Right cardiac atrium (tissue), 5 donors: Measurements from ENCODE around the gene LRMDA. TPM values are rescaled to one million over a fixed set of nuclear protein-coding genes. Genes with fewer than 3 reads are reported as not detected.

ENCODE experiments used
- ATAC-seq, 2 donors: fragments of 200-7000 bp; cut with Tn5 transposase; one replicate each; pipeline versions ENCODE4 v1.8.0 to v1.9.1; 2020; ENCODE audit warnings: moderate library complexity in 2 of 2, mild to moderate bottlenecking in 1 of 2
- DNase-seq, 3 donors: peaks; one replicate each; pipeline ENCODE4 v3.0.0-alpha.2; 2020
- H3K27ac ChIP-seq: one replicate; pipeline ENCODE4 v1.5.1; 2013; ENCODE audit warnings: mild to moderate bottlenecking, low read length, control low read depth, moderate library complexity
- H3K27me3 ChIP-seq: one replicate; pipeline ENCODE4 v1.6.1; 2013; ENCODE audit not compliant: control insufficient read depth, insufficient read depth
- H3K4me1 ChIP-seq: one replicate; pipeline ENCODE4 v1.6.1; 2013; ENCODE audit warnings: low read length; ENCODE audit not compliant: control insufficient read depth, insufficient read depth
- H3K4me3 ChIP-seq: one replicate; pipeline ENCODE4 v1.5.1; 2013; ENCODE audit warnings: low read length, control low read depth
- H3K9me3 ChIP-seq: one replicate; pipeline ENCODE4 v1.6.1; 2013; ENCODE audit warnings: low read length; ENCODE audit not compliant: control insufficient read depth
- WGBS: extraction: QIAGEN DNeasy Blood & Tissue Kit; methylation state at CpG from one replicate; pipeline ENCODE4 v1.1.7; 2013; 5-methylcytosine and 5-hydroxymethylcytosine counted together
- intact Hi-C, 4 donors: fragments of 100-400 bp; cut with DNase I; formaldehyde crosslinking; loops; one replicate each; pipeline versions ENCODE4 v1.11.0 to v1.14.0; 2022 to 2023
- polyA plus RNA-seq: library from polyadenylated mRNA; stranded (reverse); fragments of 200-250 nt; gene quantifications from one replicate; pipeline ENCODE4 v1.2.3, GENCODE V29; 2013
- total RNA-seq, 4 donors: library from RNA; stranded (reverse); fragmentation: NEBNext Ultra II Directional; extraction: Animal tissue kit (Norgen Biotek cat#: 25700); gene quantifications; one replicate each; pipeline ENCODE4 v1.2.1, GENCODE V29; 2021
- donor health status: healthy with polysubstance abuse.
- donor health status: DM: no; HTN: yes; CAD: no.
- donor health status: DM: no; HTN: no; CAD: no.
- donor health status: DM: no; HTN: yes; CAD: no; lungs with severe emphysema.
- donor health status: DM: yes; HTN: yes; CAD: no.

Gene LRMDA
- total and polyA plus RNA-seq, 5 donors: 42.7 to 97.9 (median 48.8) TPM

- Histone ChIP-seq H3K4me1 (peaks cover 2% of the 10 kb centered on the region), H3K9me3 (no peaks in the 10 kb centered on the region), H3K27ac (no peak overlapping the region), H3K4me3 (no peak overlapping the region), H3K27me3 (no peaks in the 10 kb centered on the region)
- intact Hi-C loops: no loop called here
- ATAC-seq (no peak), DNase-seq (no peak)
- WGBS: 76% methylated on average over 7 of the region's 7 CpGs
Observed at GRCh38 chr10:76252733-76253132, 821.3 kb downstream of the LRMDA start.

- no peaks in the 10 kb centered on the region for H3K27me3 ChIP-seq
- no peaks in the 10 kb centered on the region for H3K9me3 ChIP-seq
- H3K4me1 ChIP-seq: peaks cover 2% of the 10 kb centered on the region
- WGBS: 97% methylated on average over 1 of the region's 1 CpG
- no peak overlapping the region for H3K4me3 ChIP-seq
- intact Hi-C loops: no loop called here
- no peak for ATAC-seq
- H3K27ac ChIP-seq: no peak overlapping the region
- DNase-seq: no peak
Observed at GRCh38 chr10:76255241-76255640, 823.8 kb downstream of the LRMDA start.

GRCh38 chr10:76257816-76258215, 826.4 kb downstream of the LRMDA start:
- H3K27ac ChIP-seq: no peak overlapping the region
- intact Hi-C loops: no loop called here
- WGBS: 93% methylated on average over 1 of the region's 1 CpG

GRCh38 chr10:76265441-76266113, 834.2 kb downstream of the LRMDA start:
- Histone ChIP-seq H3K4me1 (peaks cover 4% of the 10 kb centered on the region), H3K9me3 (no peaks in the 10 kb centered on the region), H3K27ac (no peak overlapping the region), H3K27me3 (no peaks in the 10 kb centered on the region), H3K4me3 (no peak overlapping the region)
- 63% methylated on average over 4 of the region's 4 CpGs for WGBS
- intact Hi-C loops: no loop called here
- DNase-seq (no peak), ATAC-seq (no peak)

More at GRCh38 chr10:76257816-76258215, 826.4 kb downstream of the LRMDA start:
- H3K27me3 ChIP-seq: no peaks in the 10 kb centered on the region
- H3K9me3 ChIP-seq: no peaks in the 10 kb centered on the region
- H3K4me3 ChIP-seq: no peak overlapping the region
- ATAC-seq (no peak), DNase-seq (no peak)
- no peaks in the 10 kb centered on the region for H3K4me1 ChIP-seq

- 76% methylated on average over 5 of the region's 5 CpGs for WGBS
- ATAC-seq (no peak), DNase-seq (no peak)
- peaks cover 4% of the 10 kb centered on the region for H3K4me1 ChIP-seq
- no peaks in the 10 kb centered on the region for H3K27me3 ChIP-seq
- H3K9me3 ChIP-seq: no peaks in the 10 kb centered on the region
- intact Hi-C loops: no loop called here
- H3K27ac ChIP-seq: no peak overlapping the region
- no peak overlapping the region for H3K4me3 ChIP-seq
Observed at GRCh38 chr10:76268530-76268929, 837.1 kb downstream of the LRMDA start.

GRCh38 chr10:76268954-76269353, 837.5 kb downstream of the LRMDA start:
- H3K4me3 ChIP-seq: no peak overlapping the region
- ATAC-seq (no peak), DNase-seq (no peak)
- no peaks in the 10 kb centered on the region for H3K27me3 ChIP-seq
- H3K9me3 ChIP-seq: no peaks in the 10 kb centered on the region
- peaks cover 4% of the 10 kb centered on the region for H3K4me1 ChIP-seq
- intact Hi-C loops: no loop called here
- no peak overlapping the region for H3K27ac ChIP-seq
- WGBS: 86% methylated on average over 5 of the region's 5 CpGs

DNA sequence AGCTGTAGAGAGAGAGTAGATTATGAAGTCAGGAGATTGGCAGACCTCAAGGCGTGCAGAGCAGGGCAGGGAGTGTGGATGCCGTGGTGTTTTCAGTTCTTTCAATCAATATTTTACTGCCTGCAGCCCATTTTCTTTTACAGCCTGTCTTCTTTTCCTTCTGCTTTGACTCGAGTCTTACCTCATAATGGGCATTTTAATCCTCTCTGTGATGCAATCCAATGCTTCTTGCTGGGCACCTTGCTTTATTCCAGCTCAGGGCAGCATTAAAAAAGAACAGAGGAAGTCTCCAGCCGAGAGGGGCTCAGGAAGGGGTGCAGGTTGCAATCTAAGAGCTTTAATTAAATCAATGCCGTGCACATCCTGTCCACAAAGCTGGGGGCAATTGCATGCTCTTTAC, 839.0 kb downstream of the LRMDA start:
- intact Hi-C loops: no loop called here
- H3K27me3 ChIP-seq: no peaks in the 10 kb centered on the region
- ATAC-seq (no peak), DNase-seq (no peak)
- H3K9me3 ChIP-seq: no peaks in the 10 kb centered on the region
- 79% methylated on average over 5 of the region's 5 CpGs for WGBS
- peaks cover 2% of the 10 kb centered on the region for H3K4me1 ChIP-seq
- H3K4me3 ChIP-seq: no peak overlapping the region
- no peak overlapping the region for H3K27ac ChIP-seq

DNA sequence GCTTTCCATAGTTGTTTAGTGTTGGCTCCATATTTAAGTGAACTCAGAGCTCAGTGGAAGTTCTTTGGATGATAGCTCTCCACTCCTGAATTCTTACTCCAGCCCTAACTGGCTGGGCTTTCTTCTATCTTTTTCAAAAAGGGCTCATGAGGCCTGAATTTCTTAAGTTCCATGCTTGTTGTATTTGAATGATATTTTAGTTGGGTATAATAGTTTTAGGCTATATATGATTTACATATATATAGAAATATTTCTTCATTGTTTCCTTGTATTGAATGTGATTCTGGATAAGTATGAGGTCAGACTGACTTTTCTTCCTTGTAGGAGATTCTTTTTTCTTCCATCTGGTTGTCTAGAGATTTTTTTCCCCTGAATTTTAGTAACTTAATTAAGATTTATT, 843.5 kb downstream of the LRMDA start:
- DNase-seq: no peak
- Histone ChIP-seq H3K27ac (no peak overlapping the region), H3K27me3 (no peaks in the 10 kb centered on the region), H3K4me3 (no peak overlapping the region), H3K4me1 (peaks cover 4% of the 10 kb centered on the region), H3K9me3 (no peaks in the 10 kb centered on the region)
- ATAC-seq: no peak
- intact Hi-C loops: no loop called here

DNA sequence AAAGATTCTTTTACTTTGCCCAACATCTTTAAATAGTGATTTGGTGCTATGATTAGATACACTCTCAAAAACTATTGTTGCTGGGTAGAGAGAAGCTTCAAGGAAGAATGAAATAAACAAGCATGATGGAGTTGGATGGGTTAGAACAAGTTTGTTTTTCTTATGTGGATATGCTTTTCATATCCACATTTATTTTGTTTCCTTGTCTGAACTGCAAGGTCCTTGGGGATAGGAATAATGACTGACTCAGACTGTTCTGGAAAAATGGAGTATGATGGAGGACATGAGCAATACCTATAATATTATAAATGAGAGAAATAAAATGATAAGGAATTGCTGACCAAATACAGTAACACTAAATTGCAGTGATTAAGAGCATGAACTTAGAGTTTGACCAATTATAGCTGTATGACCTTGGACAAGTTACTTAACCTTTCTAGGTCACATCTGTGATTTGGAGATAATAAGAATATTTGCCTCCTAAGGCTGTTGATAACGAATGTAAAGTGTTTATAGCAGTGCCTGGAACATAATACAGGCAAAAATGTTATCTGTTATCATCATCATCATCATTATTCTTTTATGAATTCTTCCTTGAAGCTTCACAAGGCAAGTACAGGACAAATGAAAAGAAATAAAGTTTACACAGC, 847.5 kb downstream of the LRMDA start:
- DNase-seq (no peak), ATAC-seq (no peak)
- intact Hi-C loops: no loop called here
- Histone ChIP-seq H3K9me3 (no peaks in the 10 kb centered on the region), H3K27ac (no peak overlapping the region), H3K27me3 (no peaks in the 10 kb centered on the region), H3K4me3 (no peak overlapping the region), H3K4me1 (peaks cover 2% of the 10 kb centered on the region)
- 61% methylated on average over 1 of the region's 1 CpG for WGBS

- Histone ChIP-seq H3K27me3 (no peaks in the 10 kb centered on the region), H3K4me3 (no peak overlapping the region), H3K9me3 (no peaks in the 10 kb centered on the region), H3K4me1 (peaks cover 2% of the 10 kb centered on the region), H3K27ac (no peak overlapping the region)
- ATAC-seq (no peak), DNase-seq (no peak)
- intact Hi-C loops: no loop called here
Observed at GRCh38 chr10:76281659-76282058, 850.2 kb downstream of the LRMDA start.

DNA sequence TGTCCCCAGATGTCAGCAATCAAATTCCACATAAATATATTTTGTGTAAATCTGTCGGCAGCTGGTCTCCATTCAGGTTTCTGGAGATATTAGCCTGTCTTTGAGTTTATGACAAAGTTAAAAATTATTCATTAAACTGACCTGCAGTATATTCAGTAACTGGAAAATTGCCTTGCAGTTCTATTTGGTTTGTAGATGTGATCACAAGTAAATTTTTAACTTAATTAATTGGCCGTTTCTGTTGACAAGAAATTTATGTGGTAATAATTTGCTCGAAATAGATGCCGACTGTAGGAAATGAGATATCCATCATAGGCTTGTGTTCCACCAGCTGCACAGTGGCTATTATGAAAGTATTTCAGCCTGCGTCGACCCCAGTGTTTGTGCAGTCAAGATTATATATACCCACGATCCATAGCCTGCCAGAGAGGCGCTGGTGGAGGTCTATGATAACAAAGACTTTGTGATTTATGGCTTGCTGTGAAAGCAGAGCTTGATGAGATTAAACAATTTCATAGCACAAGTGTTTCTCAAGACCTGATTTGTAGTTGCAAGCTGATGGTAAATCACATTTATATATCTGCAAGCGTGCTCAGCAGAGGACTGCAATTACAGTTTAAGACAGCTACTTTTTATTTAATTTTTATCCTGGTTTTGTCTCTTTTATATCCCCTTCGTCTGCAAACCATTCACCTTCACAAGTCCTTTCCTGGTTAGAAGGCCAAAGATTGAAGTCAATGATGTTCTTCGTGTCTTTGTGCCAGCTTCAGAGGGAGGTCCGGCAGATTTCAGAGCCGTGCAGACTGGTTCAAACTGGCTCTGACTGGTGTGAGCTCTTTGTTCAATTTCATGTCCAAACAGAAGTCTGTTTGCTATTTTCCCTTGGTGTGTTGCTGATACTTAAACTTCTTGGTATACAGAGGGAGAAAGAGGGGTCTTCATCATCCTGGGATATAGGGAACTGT, 850.9 kb downstream of the LRMDA start:
- DNase-seq: no peak
- Histone ChIP-seq H3K4me3 (no peak overlapping the region), H3K4me1 (peaks cover 2% of the 10 kb centered on the region), H3K9me3 (no peaks in the 10 kb centered on the region), H3K27ac (no peak overlapping the region), H3K27me3 (no peaks in the 10 kb centered on the region)
- no peak for ATAC-seq
- intact Hi-C loops: no loop called here
- WGBS: 46% methylated on average over 13 of the region's 13 CpGs
